HEK293T (cell line): Measurements from ENCODE around the gene ZNF346.

Experiments used
- ARNT ChIP-seq: fragments of 450-650 bp; IDR thresholded peaks from 2 replicates; pipeline ENCODE4 v1.6.1; 2017; ENCODE audit warnings: mild to moderate bottlenecking
- BHLHE40 ChIP-seq: fragments of 450-650 bp; IDR thresholded peaks from 2 replicates; pipeline ENCODE4 v1.6.1; 2016; ENCODE audit warnings: mild to moderate bottlenecking, moderate library complexity, borderline replicate concordance
- CTBP1 ChIP-seq: fragments of 450-650 bp; IDR thresholded peaks from 2 replicates; pipeline ENCODE4 v1.6.1; 2016; ENCODE audit warnings: borderline replicate concordance
- ELF4 ChIP-seq: fragments of 450-650 bp; IDR thresholded peaks from 2 replicates; pipeline ENCODE4 v1.6.1; 2017; ENCODE audit warnings: antibody characterized with exemption
- FOXK2 ChIP-seq: fragments of 450-650 bp; IDR thresholded peaks from 2 replicates; pipeline ENCODE4 v1.6.1; 2016; ENCODE audit warnings: mild to moderate bottlenecking
- FOXM1 ChIP-seq: fragments of 450-650 bp; IDR thresholded peaks from 2 replicates; pipeline ENCODE4 v1.6.1; 2017; ENCODE audit warnings: mild to moderate bottlenecking, borderline replicate concordance
- HDGF ChIP-seq: fragments of 450-650 bp; IDR thresholded peaks from 2 replicates; pipeline ENCODE4 v1.6.1; 2017; ENCODE audit warnings: antibody characterized with exemption, borderline replicate concordance
- SUZ12 ChIP-seq: fragments of 450-650 bp; IDR thresholded peaks from 2 replicates; pipeline ENCODE4 v1.6.1; 2016; ENCODE audit warnings: mild to moderate bottlenecking
- TARDBP ChIP-seq: fragments of 450-650 bp; IDR thresholded peaks from 2 replicates; pipeline ENCODE4 v1.6.1; 2016
- TF ChIP-seq, protein P1 (sequence below): fragments of 450-650 bp; IDR thresholded peaks from 2 replicates; pipeline ENCODE4 v1.6.1; 2016

DNA sequence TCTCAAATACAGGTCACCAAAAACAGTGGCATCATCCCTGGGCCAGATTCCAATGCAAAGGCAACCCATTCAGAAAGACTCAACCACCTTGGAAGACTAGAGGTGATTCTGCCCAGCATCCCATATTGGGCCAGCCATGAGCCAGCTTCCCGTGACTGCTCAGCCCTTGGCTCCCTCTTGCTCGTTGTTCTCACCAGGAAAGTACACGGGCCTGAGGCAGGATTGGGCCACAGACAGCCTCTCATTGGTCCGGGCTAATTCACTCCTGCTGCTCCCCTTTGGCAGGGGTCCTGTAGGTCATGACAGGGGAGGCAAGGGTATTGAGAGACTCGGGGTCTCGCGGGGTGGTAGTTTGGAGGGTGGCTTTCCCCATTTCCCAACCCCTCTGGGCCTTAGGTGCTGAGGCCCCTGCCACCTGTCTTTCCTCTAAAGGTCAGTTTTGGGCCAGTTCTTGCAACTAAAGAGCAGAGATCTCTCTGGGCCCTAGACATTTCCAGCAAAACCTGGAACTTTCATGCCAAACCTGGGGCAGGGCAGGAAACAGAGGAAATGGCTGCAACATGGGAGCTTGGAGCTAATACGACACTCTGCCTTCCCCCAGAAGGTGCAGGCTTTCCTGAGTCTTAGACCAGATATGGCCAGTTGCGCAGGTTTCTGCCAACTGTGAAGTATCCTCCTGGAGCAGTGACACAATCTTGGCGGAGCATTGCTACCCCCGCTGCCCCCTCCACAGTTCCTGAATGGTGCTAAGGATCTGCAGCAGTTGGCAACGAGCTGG lies 42.2 kb downstream of the ZNF346 start:
- TF ChIP-seq TARDBP (no peak), CTBP1 (no peak), FOXM1 (no peak), BHLHE40 (no peak), ELF4 (no peak), ARNT (no peak), SUZ12 (no peak), HDGF (no peak), FOXK2 (no peak)
- TF ChIP-seq, protein P1, sequence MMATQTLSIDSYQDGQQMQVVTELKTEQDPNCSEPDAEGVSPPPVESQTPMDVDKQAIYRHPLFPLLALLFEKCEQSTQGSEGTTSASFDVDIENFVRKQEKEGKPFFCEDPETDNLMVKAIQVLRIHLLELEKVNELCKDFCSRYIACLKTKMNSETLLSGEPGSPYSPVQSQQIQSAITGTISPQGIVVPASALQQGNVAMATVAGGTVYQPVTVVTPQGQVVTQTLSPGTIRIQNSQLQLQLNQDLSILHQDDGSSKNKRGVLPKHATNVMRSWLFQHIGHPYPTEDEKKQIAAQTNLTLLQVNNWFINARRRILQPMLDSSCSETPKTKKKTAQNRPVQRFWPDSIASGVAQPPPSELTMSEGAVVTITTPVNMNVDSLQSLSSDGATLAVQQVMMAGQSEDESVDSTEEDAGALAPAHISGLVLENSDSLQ, result no peak
